NCI-H2081 (cell line): ENCODE results near the gene NTM.
"Not testable (repeated sequence)": the region's sequence is repeated elsewhere in the genome, so short reads cannot be mapped to it uniquely, and the experiment has no call there.

Experiments used
- DNase-seq, 2 experiments: peaks; one replicate each; lab custom pipeline; 2025; lab: John Stamatoyannopoulos, UW

The NTM gene

DNA sequence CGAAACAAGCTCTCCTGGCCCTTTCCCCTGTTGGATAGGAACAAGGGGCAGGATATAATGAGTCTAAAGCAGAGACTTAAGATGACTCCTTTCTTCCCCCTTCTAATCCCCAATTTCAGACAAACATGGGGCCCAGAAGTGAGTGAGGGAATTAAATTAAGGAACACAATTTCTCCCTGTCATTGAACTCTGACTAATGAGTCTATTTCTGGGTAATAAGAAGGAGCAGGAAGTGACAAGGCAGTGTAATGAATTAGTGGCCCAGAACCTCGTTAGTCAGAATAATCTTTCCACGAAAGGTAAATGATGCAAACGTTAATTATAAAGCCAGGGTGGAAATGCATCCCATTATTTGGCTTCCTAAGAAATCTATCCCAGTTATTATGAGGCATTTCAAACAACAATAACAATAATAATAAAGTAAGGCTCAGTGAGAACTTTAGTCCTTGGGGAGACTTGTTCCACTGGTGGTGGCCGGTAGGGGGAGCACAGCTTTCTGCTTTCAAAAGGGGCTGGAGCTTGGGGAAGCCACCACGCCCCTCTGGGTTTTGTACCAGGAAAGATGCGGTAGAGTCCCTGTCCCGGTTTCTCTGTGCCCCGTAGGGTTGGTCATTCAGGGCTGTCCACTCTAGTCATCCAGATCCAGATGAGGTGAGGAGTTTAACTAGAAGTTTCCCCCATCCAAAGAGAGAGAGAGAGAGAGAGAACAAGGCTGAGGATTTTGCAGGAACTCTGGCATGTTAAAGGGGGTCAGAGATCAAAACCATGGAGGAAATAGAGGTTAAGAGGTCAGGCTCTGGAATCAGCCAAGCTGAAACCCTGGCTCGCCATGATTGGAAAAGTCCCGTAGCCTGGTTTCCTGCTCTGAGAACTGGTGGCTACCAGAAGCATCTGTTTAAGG lies 298.3 kb downstream of the NTM start:
- DNase-seq: peak; percentile 35 to 46

DNA sequence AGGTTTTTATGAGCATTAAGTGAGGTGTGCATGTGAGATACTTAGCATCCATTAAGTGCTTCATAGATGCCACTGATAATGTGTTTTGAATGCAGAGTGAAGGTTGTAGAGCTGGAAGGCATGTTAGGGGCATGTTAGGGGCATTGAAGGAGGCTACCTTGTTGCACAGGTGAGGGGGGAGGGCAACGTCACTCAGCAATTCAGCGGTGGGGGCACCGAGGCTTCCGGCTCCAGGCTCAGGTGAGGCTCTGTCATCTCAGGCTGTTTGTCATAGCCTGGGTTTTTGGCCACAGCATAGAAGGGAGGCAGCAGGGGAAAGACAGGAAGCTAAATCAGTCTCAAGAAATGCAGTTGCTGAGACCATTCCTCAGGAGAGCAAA lies 299.0 kb downstream of the NTM start:
- DNase-seq: no peak

DNA sequence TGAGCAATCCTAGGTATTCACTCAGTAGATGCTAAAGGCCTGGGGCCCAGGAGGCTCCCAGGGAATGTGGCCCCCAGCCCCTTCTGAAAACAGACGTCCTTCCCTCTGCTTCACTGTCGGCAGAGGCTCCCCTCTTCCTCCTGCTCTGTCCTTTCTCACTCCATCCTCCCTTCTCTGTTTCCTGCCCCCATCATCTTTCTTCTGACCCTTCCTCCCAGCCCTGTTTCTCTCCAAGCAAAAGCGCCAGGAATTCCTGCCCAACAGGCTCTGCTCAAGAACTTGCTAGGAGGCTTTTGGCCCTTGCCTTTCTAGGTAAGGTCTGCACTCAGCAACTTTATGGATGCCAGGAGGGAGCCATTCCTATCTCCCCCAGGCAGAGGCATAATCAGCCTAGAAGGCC lies 300.5 kb downstream of the NTM start:
- no peak for DNase-seq

- DNase-seq: no peak
Observed at GRCh38 chr11:131671320-131671719, 300.9 kb downstream of the NTM start.

DNA sequence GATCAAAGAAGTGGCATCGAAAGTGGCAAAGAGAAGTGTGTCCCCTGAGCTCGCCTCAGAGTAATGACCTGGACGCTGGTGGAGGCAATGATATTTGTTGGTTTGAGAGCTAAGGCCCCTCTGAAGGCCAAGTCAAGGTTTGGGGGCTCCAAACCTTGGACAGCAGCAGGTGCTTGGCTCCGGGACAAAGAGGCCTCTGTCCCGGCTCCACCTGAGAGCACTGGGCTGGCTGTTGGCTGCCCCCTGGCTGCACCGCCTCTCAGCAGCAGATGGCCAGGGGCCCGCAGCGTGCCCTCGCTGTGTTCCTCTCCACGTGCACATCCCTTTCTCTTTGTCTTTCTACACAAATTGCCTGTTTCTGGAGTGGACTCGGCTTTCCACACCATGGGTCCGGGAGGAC lies 301.3 kb downstream of the NTM start:
- no peak for DNase-seq

DNA sequence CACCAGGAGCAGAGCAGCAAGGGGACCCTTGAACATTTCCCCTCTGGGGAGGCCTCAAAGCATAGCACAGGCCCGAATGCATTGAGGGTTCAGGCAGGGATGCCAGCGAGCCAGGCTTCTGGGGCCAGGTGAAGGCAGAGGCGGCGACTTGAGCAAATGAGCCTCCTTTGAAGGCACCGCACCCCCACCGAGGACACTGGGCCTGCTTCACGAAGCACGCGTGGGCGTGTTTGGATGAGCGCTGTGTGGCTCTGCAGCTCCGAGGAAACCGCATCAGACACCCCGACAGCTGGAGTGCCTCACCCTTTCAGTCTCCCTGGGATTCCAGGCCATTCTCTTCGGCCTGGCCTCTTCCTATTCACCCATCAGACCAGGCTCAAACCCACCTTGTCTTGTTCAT lies 301.8 kb downstream of the NTM start:
- no peak for DNase-seq

GRCh38 chr11:131674051-131674755 lies 303.8 kb downstream of the NTM start:
- peak; percentile 39 to 54 for DNase-seq

DNA sequence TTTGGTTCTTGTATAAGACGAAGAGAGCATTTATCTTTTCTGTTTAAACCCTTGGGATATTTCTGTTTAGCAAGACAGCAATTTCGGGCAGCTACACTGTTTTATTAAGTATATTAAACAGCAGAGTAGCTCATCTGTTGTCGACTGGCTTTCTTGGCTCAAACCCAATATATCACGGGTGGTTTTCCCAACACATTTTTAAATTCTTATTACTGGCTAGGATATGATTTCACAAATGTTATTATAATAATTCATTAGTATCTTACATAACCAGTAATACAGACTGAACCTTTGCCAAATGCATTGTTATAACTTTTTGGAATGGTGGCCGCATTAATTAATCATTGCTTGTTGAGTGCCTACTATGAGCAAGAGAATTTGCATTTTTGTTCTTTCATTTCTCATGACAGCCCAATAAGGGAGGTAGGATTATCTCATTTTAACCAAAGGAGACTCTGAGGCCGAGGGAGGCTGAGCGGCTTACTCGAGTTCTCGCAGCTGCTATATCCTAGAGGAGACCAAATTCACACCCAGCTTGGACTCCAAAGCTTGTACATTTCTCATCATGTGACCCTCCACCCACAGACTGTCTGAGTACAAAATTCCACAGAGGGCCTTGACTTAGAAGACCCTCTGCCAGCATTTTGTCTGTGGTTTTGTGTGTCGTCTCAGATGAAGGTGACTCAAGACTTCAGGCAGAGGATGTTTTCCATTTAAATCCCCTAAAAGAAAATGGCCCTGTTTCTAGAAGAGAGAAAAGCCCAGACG lies 304.9 kb downstream of the NTM start:
- DNase-seq: no peak

- DNase-seq: no peak
Observed at GRCh38 chr11:131677828-131678470, 307.5 kb downstream of the NTM start.

DNA sequence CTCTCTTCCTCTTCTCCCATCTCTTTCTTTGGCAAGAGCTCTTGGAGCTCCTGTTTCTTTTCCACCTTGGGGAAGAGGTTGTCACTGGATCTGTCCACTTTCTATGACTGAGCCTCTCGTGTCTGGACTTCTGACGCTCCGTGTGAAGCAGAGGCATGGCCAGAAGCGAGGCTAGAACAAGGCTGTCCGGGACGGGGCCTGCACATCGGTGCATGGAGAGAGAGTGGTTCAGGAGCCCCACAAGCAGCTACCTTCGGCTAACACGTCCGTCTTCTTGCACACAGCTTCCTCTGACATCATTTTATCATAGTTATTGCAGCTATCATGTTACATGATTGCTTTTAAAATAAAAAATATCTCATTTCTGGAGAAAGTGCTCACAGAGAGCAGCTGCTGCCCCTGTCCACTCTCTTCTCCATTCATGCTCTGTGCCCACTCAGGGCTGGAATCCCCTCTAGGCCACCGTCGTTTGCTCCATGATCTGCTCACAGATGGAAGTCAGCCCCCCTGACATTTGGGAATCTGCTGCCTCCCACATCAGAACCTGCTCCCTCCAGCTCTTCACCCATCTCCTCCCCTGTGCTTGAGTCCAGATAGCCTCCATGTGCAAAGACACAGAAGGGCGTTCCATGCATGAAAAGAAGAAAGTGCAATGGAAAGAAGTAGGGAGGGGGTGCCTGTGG lies 308.4 kb downstream of the NTM start:
- no peak for DNase-seq

- not testable (repeated sequence) for DNase-seq
Observed at GRCh38 chr11:131680448-131680847, 310.0 kb downstream of the NTM start.

- no peak for DNase-seq
Observed at GRCh38 chr11:131681920-131682319, 311.5 kb downstream of the NTM start.

DNA sequence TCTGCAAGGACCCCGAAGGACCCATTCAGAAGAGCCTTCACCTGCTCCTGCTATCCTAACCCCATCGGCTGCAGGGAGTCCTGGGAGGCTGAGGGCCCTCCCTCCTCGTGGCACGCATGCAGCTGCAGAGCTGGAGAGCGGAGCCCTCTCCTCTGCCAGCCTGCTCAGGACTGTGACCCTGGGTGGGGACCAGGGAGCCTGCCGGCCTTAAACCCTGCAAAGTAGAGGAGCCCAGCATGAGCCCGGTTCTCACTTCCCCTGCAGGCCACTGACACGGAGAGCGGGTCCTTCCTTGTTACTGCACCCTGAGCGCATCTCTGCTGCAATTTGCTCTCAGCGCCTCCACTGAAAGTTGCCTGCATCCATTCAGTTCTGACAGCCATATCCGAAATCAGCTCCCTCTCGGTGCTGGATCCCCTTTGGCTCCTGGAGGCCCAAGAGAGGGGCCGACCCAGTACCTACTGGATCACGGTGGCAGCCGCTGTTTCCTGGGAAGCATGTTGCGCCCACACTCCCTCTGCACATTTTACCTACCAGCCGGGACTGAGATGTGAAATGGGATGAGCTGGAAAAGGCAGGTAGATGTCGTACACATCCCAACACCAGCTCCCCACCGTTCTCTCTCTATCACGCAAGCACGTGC lies 312.1 kb downstream of the NTM start:
- no peak for DNase-seq

- DNase-seq: no peak
Observed at GRCh38 chr11:131683131-131683530, 312.7 kb downstream of the NTM start.

DNA sequence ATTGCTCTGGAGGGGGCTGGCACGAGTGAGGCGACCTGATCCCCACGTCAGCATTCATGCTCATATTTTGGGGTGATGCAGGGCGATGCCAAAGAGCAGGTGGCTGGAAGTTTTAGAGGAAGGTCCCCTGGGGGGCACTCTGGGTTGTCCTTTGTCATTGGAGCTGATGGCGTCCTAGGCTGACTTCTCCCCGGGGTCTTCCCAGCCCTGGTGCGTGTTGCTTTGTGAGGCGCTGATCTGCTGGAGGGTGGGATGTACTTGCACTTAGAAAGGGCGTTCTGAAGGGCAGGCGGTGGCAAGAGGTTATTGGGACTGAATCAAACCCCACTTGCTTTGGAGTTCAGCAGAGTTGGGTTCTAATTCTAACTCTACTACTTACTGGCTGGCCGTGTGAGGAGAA lies 313.3 kb downstream of the NTM start:
- no peak for DNase-seq

DNA sequence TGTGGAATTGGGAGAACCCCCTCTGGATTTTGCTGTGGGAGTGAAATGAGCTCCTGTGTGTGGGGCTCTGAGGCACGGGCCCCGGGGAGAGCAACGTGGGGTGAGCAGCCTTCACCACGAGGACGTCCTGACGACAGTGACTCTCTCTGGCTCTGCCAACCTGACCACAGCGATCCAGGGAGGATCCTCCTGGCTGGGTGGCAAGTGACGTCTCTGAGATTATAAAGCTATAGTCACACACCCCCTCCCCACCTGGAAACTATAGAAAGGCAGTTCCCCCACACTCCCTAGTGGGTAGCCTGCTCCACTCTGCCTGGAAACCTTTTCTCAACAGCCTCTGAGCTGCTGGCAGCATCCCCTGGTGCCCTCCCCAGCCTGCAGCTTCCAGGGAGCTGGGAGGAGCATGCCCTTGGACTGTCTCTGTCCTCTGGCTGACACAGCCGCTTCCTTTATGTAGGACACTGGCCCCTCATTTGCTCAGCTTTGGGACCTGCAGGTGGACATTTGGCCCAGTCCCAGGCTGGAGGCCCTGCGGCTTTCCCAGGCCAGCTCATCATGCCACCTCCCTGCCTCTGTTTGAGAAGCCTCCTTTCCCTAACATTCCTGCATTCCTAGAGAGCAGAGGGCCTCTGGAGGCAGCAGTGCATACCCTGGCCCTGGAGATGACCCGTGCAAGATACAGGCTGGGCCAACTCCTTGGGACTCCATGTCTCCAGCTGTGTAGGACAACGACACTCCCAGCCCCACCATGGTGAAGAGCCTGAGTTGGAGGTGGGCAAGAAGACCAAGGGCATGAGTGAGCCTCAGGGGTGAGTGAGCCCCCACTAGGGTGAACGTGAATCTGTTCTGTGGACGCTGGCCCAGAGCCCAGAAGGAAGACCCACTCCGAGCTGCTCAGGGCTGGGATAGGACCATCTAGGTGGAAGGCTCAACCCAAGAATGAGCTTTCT lies 314.0 kb downstream of the NTM start:
- no peak for DNase-seq

- no peak for DNase-seq
Observed at GRCh38 chr11:131685206-131685605, 314.8 kb downstream of the NTM start.

DNA sequence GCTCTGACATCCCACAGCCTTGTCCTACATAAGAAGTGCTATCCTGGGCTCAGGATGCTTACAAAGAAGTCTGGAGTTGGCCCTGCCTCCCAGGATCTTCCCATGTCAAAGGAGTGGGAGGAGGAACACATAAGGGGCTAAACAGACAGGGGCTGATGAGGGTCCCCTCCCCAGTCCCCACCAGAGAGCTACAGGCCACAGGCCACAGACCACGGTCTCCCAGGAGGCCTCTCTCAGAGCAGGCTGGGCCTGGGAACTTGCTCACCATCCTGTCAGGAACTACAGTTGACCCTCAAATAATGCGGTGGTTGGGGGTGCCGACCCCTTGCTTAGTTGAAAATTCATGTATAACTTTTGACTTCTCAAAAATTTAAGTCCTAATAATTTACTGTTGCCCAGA lies 315.5 kb downstream of the NTM start:
- DNase-seq: no peak

DNA sequence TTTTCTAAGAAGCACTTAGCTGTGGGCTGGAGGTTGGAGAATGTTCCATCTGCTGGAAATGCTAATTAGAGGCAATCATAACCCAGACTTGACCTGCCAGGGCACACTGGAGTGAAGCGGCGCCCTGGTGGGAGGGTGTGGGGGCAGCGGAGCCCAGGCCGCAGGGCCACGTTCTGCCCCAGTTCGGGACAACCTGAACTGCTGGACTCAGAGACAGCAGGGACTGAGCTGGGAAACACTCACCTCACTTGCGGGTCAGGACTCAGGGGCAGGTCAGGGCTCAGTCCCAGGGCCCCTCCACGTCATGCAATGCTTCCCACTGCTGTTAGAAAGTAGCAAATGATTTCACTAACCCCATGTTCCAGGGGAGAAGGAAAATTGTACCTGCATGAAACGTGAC lies 316.4 kb downstream of the NTM start:
- DNase-seq: no peak
